ENCODE measurements around the gene SLC4A2.

Gene SLC4A2

DNA sequence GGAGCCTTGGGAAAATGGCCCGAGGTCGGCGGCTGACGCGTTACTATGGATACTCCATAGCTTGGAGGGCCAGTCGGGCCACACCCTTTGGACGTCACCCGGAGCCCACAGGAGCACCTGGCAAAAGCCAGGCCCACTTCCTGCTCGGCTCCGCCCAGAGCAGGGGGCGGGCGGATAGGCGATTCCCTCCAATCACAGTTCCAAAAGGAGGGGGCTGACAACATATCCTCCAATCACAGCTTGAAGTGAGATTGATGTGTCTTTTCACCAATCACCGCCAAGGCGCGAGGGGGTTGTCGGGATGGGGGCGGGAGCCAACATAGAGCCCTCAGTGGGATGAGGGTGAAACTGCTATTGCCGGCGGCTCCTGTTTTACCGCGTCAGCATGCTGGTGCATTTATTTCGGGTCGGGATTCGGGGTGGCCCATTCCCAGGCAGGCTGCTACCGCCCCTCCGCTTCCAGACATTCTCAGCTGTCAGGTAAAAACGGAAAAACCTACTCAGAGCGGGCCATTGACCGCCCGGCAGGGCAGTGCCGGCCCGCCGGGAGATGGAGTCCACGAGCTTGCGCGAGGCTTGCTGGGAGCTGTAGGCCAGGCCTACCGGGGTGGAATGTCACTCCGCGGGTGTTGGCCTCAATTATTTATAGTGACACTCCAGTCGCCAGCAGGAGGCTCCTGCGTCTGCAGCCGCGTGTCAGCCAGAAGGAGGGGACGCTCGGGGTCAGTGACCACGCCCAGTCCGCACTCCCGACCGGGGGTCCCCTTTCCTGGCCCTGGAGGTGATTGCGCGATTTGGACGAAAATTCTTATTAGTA is 31.1 kb upstream of the SLC4A2 start, which contains the start of gene ABCB8:
TSS of gene ABCB8 (plus strand) at position 320 of the 817 bp plus-strand sequence. CDS start at position 386, 66 bp downstream.
- Histone ChIP-seq H3K36me3 (ENCODE audit: insufficient read depth, low read length) (no peaks in the 10 kb centered on the region), H2AFZ (ENCODE audit: low read depth, low read length) (peak within 1 kb of the TSS; percentile 65), H3K4me1 (ENCODE audit: insufficient read depth, low read length) (peaks cover 11% of the 10 kb centered on the region), H3K27me3 (ENCODE audit: insufficient read depth, low read length) (no peaks in the 10 kb centered on the region), H3K9me3 (ENCODE audit: low read length) (no peaks in the 10 kb centered on the region), H3K4me3 (ENCODE audit: low read length) (peak within 1 kb of the TSS; percentile 79)

- peaks cover 11% of the 10 kb centered on the region for H3K4me1 ChIP-seq (ENCODE audit: insufficient read depth, low read length)
- H3K36me3 ChIP-seq (ENCODE audit: insufficient read depth, low read length) = no peaks in the 10 kb centered on the region
- H3K4me3 ChIP-seq (ENCODE audit: low read length) = peak overlapping the region; percentile 79
- no peaks in the 10 kb centered on the region for H3K27me3 ChIP-seq (ENCODE audit: insufficient read depth, low read length)
- H2AFZ ChIP-seq (ENCODE audit: low read depth, low read length) = peak overlapping the region; percentile 61
- no peaks in the 10 kb centered on the region for H3K9me3 ChIP-seq (ENCODE audit: low read length)
Observed at GRCh38 chr7:151028948-151029501, 30.4 kb upstream of the SLC4A2 start.

GRCh38 chr7:151031011-151031410 is 28.4 kb upstream of the SLC4A2 start:
- Histone ChIP-seq H3K4me1 (ENCODE audit: insufficient read depth, low read length) (peaks cover 11% of the 10 kb centered on the region), H3K4me3 (ENCODE audit: low read length) (no peak overlapping the region), H3K27me3 (ENCODE audit: insufficient read depth, low read length) (no peaks in the 10 kb centered on the region), H2AFZ (ENCODE audit: low read depth, low read length) (no peak overlapping the region), H3K36me3 (ENCODE audit: insufficient read depth, low read length) (peaks cover 9% of the 10 kb centered on the region), H3K9me3 (ENCODE audit: low read length) (no peaks in the 10 kb centered on the region)

DNA sequence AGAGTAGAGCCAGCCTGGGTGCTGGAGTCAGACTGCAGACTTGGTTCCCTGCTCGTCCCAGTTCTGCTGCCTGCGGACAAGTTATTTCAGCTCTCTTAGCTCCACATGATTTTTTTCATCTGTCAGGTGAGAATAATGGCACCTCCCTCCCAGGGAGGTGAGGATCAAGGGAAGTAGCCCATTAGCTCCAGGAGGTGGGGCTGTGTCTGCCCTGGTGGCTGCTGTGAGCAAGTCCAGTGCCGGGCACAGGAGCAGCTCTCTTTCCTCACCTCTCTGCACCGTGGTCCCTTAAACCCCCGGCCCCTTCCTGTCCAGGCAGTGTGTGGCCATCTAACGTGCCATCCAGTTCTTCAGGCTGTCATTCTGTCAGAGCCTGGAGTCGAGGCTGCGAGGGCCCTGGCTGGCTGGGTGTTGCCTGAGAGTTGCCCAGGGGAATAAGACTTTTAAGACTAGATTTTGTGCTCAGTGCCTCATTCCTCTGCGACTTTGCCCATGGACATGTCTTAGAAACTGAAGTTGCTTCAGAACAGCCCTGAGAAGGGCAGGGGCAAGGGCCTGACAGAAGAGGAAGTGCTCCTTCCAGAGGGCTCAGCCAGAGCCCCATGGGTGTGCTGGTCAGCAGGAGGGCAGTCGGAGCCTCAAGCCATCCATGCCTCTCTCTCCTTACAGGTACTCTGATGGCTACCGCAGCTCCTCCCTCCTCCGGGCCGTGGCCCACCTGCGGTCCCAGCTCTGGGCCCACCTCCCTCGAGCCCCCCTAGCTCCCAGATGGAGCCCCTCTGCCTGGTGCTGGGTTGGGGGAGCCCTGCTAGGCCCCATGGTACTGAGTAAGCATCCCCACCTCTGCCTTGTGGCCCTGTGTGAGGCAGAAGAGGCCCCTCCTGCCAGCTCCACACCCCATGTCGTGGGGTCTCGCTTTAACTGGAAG is 26.2 kb upstream of the SLC4A2 start:
- no peak overlapping the region for H3K4me3 ChIP-seq (ENCODE audit: low read length)
- no peak overlapping the region for H2AFZ ChIP-seq (ENCODE audit: low read depth, low read length)
- no peaks in the 10 kb centered on the region for H3K27me3 ChIP-seq (ENCODE audit: insufficient read depth, low read length)
- peaks cover 5% of the 10 kb centered on the region for H3K4me1 ChIP-seq (ENCODE audit: insufficient read depth, low read length)
- peaks cover 14% of the 10 kb centered on the region for H3K36me3 ChIP-seq (ENCODE audit: insufficient read depth, low read length)
- no peaks in the 10 kb centered on the region for H3K9me3 ChIP-seq (ENCODE audit: low read length)

DNA sequence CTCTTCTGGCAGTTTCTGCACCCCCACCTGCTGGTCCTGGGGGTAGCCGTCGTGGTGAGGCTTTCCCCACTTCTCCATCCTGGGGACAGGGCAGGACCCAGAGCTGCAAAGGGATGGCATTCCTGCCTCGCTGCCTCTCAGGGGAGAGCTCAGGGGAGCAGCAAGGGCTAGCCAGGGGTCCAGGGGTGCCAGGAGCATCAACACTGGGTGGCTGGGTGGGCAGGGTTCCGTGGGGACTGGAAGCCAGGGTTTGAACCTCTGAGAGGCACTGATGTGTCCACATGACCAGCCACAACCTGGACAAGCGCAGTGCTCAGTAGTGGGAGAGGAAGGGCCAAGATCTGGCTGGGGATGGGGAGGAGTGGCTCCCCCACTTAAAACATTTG is 25.5 kb upstream of the SLC4A2 start:
- Histone ChIP-seq H3K4me3 (ENCODE audit: low read length) (no peak overlapping the region), H2AFZ (ENCODE audit: low read depth, low read length) (no peak overlapping the region), H3K27me3 (ENCODE audit: insufficient read depth, low read length) (no peaks in the 10 kb centered on the region), H3K36me3 (ENCODE audit: insufficient read depth, low read length) (peaks cover 14% of the 10 kb centered on the region), H3K9me3 (ENCODE audit: low read length) (no peaks in the 10 kb centered on the region), H3K4me1 (ENCODE audit: insufficient read depth, low read length) (peaks cover 4% of the 10 kb centered on the region)

DNA sequence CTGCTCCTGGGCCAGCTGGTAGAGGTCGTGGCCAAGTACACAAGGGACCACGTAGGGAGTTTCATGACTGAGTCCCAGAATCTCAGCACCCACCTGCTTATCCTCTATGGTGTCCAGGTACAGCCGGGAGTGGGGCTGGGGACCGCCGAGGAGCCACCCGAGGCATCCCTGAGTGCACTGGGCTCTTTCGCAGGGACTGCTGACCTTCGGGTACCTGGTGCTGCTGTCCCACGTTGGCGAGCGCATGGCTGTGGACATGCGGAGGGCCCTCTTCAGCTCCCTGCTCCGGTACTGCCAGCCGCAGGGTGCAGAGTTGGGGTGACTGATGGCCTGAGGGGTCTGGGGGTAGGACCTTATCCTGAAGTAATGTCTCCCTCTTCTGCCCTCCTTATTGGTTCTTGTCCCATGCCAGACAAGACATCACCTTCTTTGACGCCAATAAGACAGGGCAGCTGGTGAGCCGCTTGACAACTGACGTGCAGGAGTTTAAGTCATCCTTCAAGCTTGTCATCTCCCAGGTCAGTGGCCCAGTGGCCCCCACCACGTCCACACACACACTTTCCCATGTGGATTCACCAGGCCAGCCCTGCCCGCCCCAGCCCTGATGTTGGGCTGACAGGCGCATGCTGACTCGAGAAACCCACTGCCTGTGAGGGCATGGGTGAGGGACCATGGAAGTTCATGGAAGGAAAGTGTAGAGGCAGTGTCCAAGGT is 24.9 kb upstream of the SLC4A2 start:
- H3K27me3 ChIP-seq (ENCODE audit: insufficient read depth, low read length) = no peaks in the 10 kb centered on the region
- no peak overlapping the region for H2AFZ ChIP-seq (ENCODE audit: low read depth, low read length)
- H3K36me3 ChIP-seq (ENCODE audit: insufficient read depth, low read length) = peaks cover 14% of the 10 kb centered on the region
- H3K9me3 ChIP-seq (ENCODE audit: low read length) = no peaks in the 10 kb centered on the region
- peaks cover 5% of the 10 kb centered on the region for H3K4me1 ChIP-seq (ENCODE audit: insufficient read depth, low read length)
- H3K4me3 ChIP-seq (ENCODE audit: low read length) = no peak overlapping the region

- H3K4me1 ChIP-seq (ENCODE audit: insufficient read depth, low read length) = peaks cover 9% of the 10 kb centered on the region
- no peak overlapping the region for H3K4me3 ChIP-seq (ENCODE audit: low read length)
- H3K36me3 ChIP-seq (ENCODE audit: insufficient read depth, low read length) = peaks cover 14% of the 10 kb centered on the region
- H2AFZ ChIP-seq (ENCODE audit: low read depth, low read length) = no peak overlapping the region
- no peaks in the 10 kb centered on the region for H3K27me3 ChIP-seq (ENCODE audit: insufficient read depth, low read length)
- no peaks in the 10 kb centered on the region for H3K9me3 ChIP-seq (ENCODE audit: low read length)
Observed at GRCh38 chr7:151035026-151035717, 24.2 kb upstream of the SLC4A2 start.

DNA sequence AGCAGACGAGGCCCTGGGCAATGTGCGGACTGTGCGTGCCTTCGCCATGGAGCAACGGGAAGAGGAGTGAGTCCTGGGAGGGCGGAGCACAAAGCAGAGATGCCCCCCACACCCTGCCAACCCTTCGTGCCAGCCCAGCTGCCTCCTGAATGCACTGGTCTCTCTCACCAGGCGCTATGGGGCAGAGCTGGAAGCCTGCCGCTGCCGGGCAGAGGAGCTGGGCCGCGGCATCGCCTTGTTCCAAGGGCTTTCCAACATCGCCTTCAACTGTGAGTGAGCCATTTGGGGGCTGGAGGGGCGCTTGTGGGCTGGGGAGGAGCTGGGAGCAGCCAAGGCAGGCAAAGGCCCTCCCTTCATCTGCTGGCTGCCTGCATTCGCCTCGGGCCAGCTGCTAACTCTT is 23.5 kb upstream of the SLC4A2 start:
- H3K27me3 ChIP-seq (ENCODE audit: insufficient read depth, low read length) = no peaks in the 10 kb centered on the region
- H2AFZ ChIP-seq (ENCODE audit: low read depth, low read length) = no peak overlapping the region
- peaks cover 14% of the 10 kb centered on the region for H3K36me3 ChIP-seq (ENCODE audit: insufficient read depth, low read length)
- peaks cover 9% of the 10 kb centered on the region for H3K4me1 ChIP-seq (ENCODE audit: insufficient read depth, low read length)
- no peaks in the 10 kb centered on the region for H3K9me3 ChIP-seq (ENCODE audit: low read length)
- no peak overlapping the region for H3K4me3 ChIP-seq (ENCODE audit: low read length)

DNA sequence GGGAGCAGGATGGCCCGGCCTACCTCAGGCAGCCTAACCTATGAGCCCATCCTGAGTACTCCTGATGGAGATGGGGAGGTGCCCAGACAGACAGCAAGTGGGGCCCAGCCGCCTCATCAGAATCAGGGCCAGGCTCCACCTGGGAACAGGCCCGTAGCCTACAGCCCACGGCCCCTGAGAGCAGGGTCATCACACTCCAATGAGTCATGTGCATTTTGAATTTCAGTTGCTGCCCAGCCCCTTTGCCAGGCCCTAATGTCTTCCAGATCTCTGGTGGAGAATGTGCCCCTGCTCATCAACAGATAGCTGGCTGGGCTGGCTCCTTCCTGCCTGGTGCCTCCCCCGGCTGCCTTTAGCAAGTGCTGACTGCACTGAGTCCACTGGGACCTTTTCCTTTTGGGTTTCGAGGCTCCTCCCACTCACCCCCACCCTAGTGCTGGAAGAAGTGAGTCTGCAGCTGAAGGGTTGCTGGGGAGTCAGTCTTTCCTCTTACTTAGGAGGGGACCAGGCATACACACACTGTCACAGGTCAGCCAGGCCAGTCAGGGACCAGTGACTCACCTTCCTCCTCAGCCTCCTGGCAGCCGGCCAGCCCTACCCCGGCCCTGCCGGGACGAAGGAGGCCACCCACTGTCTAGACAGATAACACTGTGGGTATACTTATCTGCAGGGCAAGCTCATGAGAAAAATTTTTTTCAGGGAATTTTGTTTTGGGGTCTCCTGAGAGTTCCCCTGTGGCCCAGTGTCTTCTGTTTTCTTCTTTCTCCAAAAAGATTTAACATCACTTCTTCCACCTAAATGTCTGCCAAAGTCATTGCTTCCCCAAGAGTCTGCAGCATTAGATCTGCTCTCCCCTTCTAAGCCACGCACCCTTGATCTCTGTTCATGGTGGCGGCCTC is 20.2 kb upstream of the SLC4A2 start:
- no peak overlapping the region for H3K4me3 ChIP-seq (ENCODE audit: low read length)
- peaks cover 9% of the 10 kb centered on the region for H3K4me1 ChIP-seq (ENCODE audit: insufficient read depth, low read length)
- no peaks in the 10 kb centered on the region for H3K9me3 ChIP-seq (ENCODE audit: low read length)
- H3K36me3 ChIP-seq (ENCODE audit: insufficient read depth, low read length) = peaks cover 17% of the 10 kb centered on the region
- H2AFZ ChIP-seq (ENCODE audit: low read depth, low read length) = no peak overlapping the region
- no peaks in the 10 kb centered on the region for H3K27me3 ChIP-seq (ENCODE audit: insufficient read depth, low read length)

DNA sequence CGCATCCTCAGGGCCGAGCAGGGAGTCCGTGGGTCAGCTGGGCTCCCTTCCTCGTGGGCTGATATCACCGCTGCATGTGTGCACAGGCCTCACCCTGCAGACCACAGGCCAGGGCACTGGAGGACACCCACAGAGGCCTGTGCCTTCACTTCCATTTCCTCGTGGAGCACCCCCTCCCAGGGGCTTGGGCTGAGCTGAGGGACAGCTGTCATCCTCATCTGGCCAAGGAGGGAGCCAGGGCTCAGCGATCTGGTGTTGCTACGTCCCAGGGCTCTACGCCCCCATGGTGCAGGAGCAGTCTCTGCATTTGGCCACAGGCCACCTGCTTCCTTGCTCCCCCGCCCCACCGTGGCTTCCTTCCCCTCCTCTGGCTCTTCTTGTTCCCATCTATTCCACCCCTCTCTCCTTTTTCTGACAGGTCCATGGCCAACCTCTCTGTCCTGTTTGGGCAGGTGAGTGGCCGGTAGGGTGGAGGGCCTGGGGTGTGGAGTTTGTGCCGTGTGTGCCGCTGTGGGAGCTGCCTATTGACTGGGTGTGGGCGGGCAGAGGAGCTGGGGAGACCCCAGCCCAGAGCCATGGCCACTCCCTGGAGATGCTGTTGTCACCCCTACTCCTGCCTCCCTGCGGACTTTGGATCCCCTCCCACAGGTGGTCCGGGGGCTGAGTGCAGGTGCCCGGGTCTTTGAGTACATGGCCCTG is 19.4 kb upstream of the SLC4A2 start:
- Histone ChIP-seq H3K36me3 (ENCODE audit: insufficient read depth, low read length) (peaks cover 16% of the 10 kb centered on the region), H3K4me3 (ENCODE audit: low read length) (no peak overlapping the region), H3K9me3 (ENCODE audit: low read length) (no peaks in the 10 kb centered on the region), H3K27me3 (ENCODE audit: insufficient read depth, low read length) (no peaks in the 10 kb centered on the region), H2AFZ (ENCODE audit: low read depth, low read length) (no peak overlapping the region), H3K4me1 (ENCODE audit: insufficient read depth, low read length) (peaks cover 9% of the 10 kb centered on the region)

Data from neuron (in vitro differentiated cells).